Measurements from ENCODE around the gene LRAT. TPM values are rescaled to one million over a fixed set of nuclear protein-coding genes. Genes with fewer than 3 reads are reported as not detected.

The LRAT gene
- total and polyA plus RNA-seq, 2 of the 8 experiments (the other 6 are each of a cell fraction or from before 2014, with no cell fraction given): 4.3 to 10.3 TPM

DNA sequence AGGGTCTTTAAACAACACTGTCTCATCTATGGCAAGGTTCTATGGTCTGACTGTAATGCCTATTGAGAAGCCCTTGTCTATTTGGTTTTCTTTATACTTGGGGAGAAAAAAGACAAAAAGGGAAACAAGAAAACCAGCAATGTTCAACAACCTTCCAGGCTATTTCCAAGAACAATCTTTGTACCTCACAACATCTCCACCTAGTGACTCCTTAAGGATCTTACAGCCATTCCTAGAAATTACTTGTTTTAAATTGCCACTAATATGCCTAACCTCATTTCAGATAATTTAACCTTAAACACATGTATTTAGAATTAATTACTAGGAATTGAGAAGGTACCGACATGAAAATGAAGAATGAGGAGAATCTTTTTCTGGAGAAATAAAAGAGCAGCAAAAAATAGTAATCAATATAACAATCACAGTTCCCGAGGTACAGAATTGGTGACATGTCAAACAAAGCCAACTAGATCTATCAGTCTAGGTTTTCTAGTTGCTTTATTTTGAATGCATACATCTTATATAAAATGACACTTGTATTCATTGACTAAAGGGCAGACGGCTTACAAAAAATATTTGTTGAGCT lies 35.7 kb downstream of the LRAT start (continued):
- TF ChIP-seq, protein P1, sequence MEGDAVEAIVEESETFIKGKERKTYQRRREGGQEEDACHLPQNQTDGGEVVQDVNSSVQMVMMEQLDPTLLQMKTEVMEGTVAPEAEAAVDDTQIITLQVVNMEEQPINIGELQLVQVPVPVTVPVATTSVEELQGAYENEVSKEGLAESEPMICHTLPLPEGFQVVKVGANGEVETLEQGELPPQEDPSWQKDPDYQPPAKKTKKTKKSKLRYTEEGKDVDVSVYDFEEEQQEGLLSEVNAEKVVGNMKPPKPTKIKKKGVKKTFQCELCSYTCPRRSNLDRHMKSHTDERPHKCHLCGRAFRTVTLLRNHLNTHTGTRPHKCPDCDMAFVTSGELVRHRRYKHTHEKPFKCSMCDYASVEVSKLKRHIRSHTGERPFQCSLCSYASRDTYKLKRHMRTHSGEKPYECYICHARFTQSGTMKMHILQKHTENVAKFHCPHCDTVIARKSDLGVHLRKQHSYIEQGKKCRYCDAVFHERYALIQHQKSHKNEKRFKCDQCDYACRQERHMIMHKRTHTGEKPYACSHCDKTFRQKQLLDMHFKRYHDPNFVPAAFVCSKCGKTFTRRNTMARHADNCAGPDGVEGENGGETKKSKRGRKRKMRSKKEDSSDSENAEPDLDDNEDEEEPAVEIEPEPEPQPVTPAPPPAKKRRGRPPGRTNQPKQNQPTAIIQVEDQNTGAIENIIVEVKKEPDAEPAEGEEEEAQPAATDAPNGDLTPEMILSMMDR (IDR thresholded peaks at IDR 0.05; ENCODE audit: control extremely low read depth in 1 of 3, insufficient read depth in 1 of 3, low read depth in 1 of 3, low read length in 3 of 3): peak in 2 of 3 experiments; percentile 58; a peak in 2 of 4 replicates
- TF ChIP-seq GTF2F1 (IDR thresholded peaks at IDR 0.05; ENCODE audit: borderline replicate concordance, low read depth, low read length) (no peak), CHD1 (IDR thresholded peaks at IDR 0.05; ENCODE audit: low read depth, low read length) (no peak)
- TF ChIP-seq, protein P2, sequence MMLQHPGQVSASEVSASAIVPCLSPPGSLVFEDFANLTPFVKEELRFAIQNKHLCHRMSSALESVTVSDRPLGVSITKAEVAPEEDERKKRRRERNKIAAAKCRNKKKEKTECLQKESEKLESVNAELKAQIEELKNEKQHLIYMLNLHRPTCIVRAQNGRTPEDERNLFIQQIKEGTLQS (IDR thresholded peaks at IDR 0.05; ENCODE audit: insufficient read depth, low read depth, low read length): no peak
